ENCODE measurements around the gene FAM53C. TPM values are rescaled to one million over a fixed set of nuclear protein-coding genes. Genes with fewer than 3 reads are reported as not detected.
A peak's percentile ranks its signal among the peaks of the same experiment; 100 is the strongest.

The FAM53C gene
- polyA plus RNA-seq, 1 donor: 30.6 TPM

GRCh38 chr5:138331449-138332368, 6.4 kb upstream of the FAM53C start, which contains the start of gene CDC25C:
Gene CDC25C (minus strand): TSS chr5:138331804. CDS start chr5:138331180, 624 bp downstream.
- DNase-seq: peak; percentile 99 to 100
- H3K27ac ChIP-seq (ENCODE audit: low read length): peak within 1 kb of the TSS; percentile 38
- WGBS (ENCODE audit: insufficient coverage, low lambda C conversion rate): no CpG with 5 or more reads among the region's 55 CpGs
- no peaks in the 10 kb centered on the region for H3K27me3 ChIP-seq (ENCODE audit: control insufficient read depth, insufficient read depth, low read length)
- H3K9me3 ChIP-seq (ENCODE audit: control insufficient read depth, low read depth, low read length): no peaks in the 10 kb centered on the region
- H3K36me3 ChIP-seq (ENCODE audit: control insufficient read depth, insufficient read depth, low read length): no peaks in the 10 kb centered on the region
- H3K4me1 ChIP-seq (ENCODE audit: control insufficient read depth, insufficient read depth, low read length): peaks cover 7% of the 10 kb centered on the region
- H3K4me3 ChIP-seq (ENCODE audit: low read length): peak within 1 kb of the TSS; percentile 54

GRCh38 chr5:138334867-138335447, 3.1 kb upstream of the FAM53C start:
- DNase-seq: no peak
- Histone ChIP-seq H3K27me3 (ENCODE audit: control insufficient read depth, insufficient read depth, low read length) (no peaks in the 10 kb centered on the region), H3K4me1 (ENCODE audit: control insufficient read depth, insufficient read depth, low read length) (peaks cover 9% of the 10 kb centered on the region), H3K27ac (ENCODE audit: low read length) (no peak overlapping the region), H3K9me3 (ENCODE audit: control insufficient read depth, low read depth, low read length) (no peaks in the 10 kb centered on the region), H3K36me3 (ENCODE audit: control insufficient read depth, insufficient read depth, low read length) (no peaks in the 10 kb centered on the region), H3K4me3 (ENCODE audit: low read length) (no peak overlapping the region)
- WGBS (ENCODE audit: insufficient coverage, low lambda C conversion rate): no CpG with 5 or more reads among the region's 3 CpGs

- peak overlapping the region; percentile 80 for H3K27ac ChIP-seq (ENCODE audit: low read length)
Measured at GRCh38 chr5:138336952-138337684, 948 bp upstream of the FAM53C start.

GRCh38 chr5:138338411-138339090, 485 bp downstream of the FAM53C start:
- DNase-seq: peak in 1 of 2 donors; percentile 43
- peak overlapping the region; percentile 91 for H3K4me3 ChIP-seq (ENCODE audit: low read length)
- WGBS (ENCODE audit: insufficient coverage, low lambda C conversion rate): no CpG with 5 or more reads among the region's 22 CpGs

More at GRCh38 chr5:138336952-138337684, 948 bp upstream of the FAM53C start:
- DNase-seq: peak in 1 of 2 donors; percentile 75
- Histone ChIP-seq H3K4me3 (ENCODE audit: low read length) (peak overlapping the region; percentile 91), H3K27me3 (ENCODE audit: control insufficient read depth, insufficient read depth, low read length) (no peaks in the 10 kb centered on the region), H3K4me1 (ENCODE audit: control insufficient read depth, insufficient read depth, low read length) (peaks cover 7% of the 10 kb centered on the region), H3K9me3 (ENCODE audit: control insufficient read depth, low read depth, low read length) (no peaks in the 10 kb centered on the region), H3K36me3 (ENCODE audit: control insufficient read depth, insufficient read depth, low read length) (peaks cover 8% of the 10 kb centered on the region)
- WGBS (ENCODE audit: insufficient coverage, low lambda C conversion rate): 56% methylated on average over 3 of the region's 13 CpGs

GRCh38 chr5:138339091-138339456, 1.0 kb downstream of the FAM53C start:
- Histone ChIP-seq H3K4me1 (ENCODE audit: control insufficient read depth, insufficient read depth, low read length) (peaks cover 7% of the 10 kb centered on the region), H3K36me3 (ENCODE audit: control insufficient read depth, insufficient read depth, low read length) (peaks cover 20% of the 10 kb centered on the region), H3K27me3 (ENCODE audit: control insufficient read depth, insufficient read depth, low read length) (no peaks in the 10 kb centered on the region), H3K4me3 (ENCODE audit: low read length) (peak overlapping the region; percentile 91), H3K27ac (ENCODE audit: low read length) (peak overlapping the region; percentile 80), H3K9me3 (ENCODE audit: control insufficient read depth, low read depth, low read length) (no peaks in the 10 kb centered on the region)
- peak in 1 of 2 donors; percentile 49 for DNase-seq
- WGBS (ENCODE audit: insufficient coverage, low lambda C conversion rate): no CpG with 5 or more reads among the region's 7 CpGs

More at GRCh38 chr5:138338411-138339090, 485 bp downstream of the FAM53C start:
- Histone ChIP-seq H3K36me3 (ENCODE audit: control insufficient read depth, insufficient read depth, low read length) (peaks cover 14% of the 10 kb centered on the region), H3K27me3 (ENCODE audit: control insufficient read depth, insufficient read depth, low read length) (no peaks in the 10 kb centered on the region), H3K4me1 (ENCODE audit: control insufficient read depth, insufficient read depth, low read length) (peaks cover 7% of the 10 kb centered on the region), H3K9me3 (ENCODE audit: control insufficient read depth, low read depth, low read length) (no peaks in the 10 kb centered on the region), H3K27ac (ENCODE audit: low read length) (peak overlapping the region; percentile 80)

- H3K9me3 ChIP-seq (ENCODE audit: control insufficient read depth, low read depth, low read length): no peaks in the 10 kb centered on the region
- peak overlapping the region; percentile 80 for H3K27ac ChIP-seq (ENCODE audit: low read length)
- peaks cover 7% of the 10 kb centered on the region for H3K4me1 ChIP-seq (ENCODE audit: control insufficient read depth, insufficient read depth, low read length)
- no peaks in the 10 kb centered on the region for H3K27me3 ChIP-seq (ENCODE audit: control insufficient read depth, insufficient read depth, low read length)
- peak overlapping the region; percentile 91 for H3K4me3 ChIP-seq (ENCODE audit: low read length)
- no CpG with 5 or more reads among the region's 2 CpGs for WGBS (ENCODE audit: insufficient coverage, low lambda C conversion rate)
- DNase-seq: no peak
- H3K36me3 ChIP-seq (ENCODE audit: control insufficient read depth, insufficient read depth, low read length): peaks cover 23% of the 10 kb centered on the region
Measured at GRCh38 chr5:138339464-138339863, 1.4 kb downstream of the FAM53C start.

GRCh38 chr5:138340008-138340407, 1.9 kb downstream of the FAM53C start:
- Histone ChIP-seq H3K36me3 (ENCODE audit: control insufficient read depth, insufficient read depth, low read length) (peaks cover 28% of the 10 kb centered on the region), H3K9me3 (ENCODE audit: control insufficient read depth, low read depth, low read length) (no peaks in the 10 kb centered on the region), H3K27me3 (ENCODE audit: control insufficient read depth, insufficient read depth, low read length) (no peaks in the 10 kb centered on the region), H3K4me3 (ENCODE audit: low read length) (peak overlapping the region; percentile 91), H3K27ac (ENCODE audit: low read length) (no peak overlapping the region), H3K4me1 (ENCODE audit: control insufficient read depth, insufficient read depth, low read length) (peaks cover 7% of the 10 kb centered on the region)
- DNase-seq: no peak
- no CpG with 5 or more reads among the region's 3 CpGs for WGBS (ENCODE audit: insufficient coverage, low lambda C conversion rate)

- no peak overlapping the region for H3K27ac ChIP-seq (ENCODE audit: low read length)
- H3K4me3 ChIP-seq (ENCODE audit: low read length): no peak overlapping the region
- peaks cover 71% of the 10 kb centered on the region for H3K36me3 ChIP-seq (ENCODE audit: control insufficient read depth, insufficient read depth, low read length)
- H3K4me1 ChIP-seq (ENCODE audit: control insufficient read depth, insufficient read depth, low read length): peaks cover 5% of the 10 kb centered on the region
- no peak for DNase-seq
- H3K9me3 ChIP-seq (ENCODE audit: control insufficient read depth, low read depth, low read length): no peaks in the 10 kb centered on the region
- no CpG with 5 or more reads among the region's 32 CpGs for WGBS (ENCODE audit: insufficient coverage, low lambda C conversion rate)
- no peaks in the 10 kb centered on the region for H3K27me3 ChIP-seq (ENCODE audit: control insufficient read depth, insufficient read depth, low read length)
Measured at GRCh38 chr5:138344887-138345622, 7.0 kb downstream of the FAM53C start.

- no peak overlapping the region for H3K4me3 ChIP-seq (ENCODE audit: low read length)
- peaks cover 63% of the 10 kb centered on the region for H3K36me3 ChIP-seq (ENCODE audit: control insufficient read depth, insufficient read depth, low read length)
- no peak for DNase-seq
- H3K9me3 ChIP-seq (ENCODE audit: control insufficient read depth, low read depth, low read length): peaks cover under 1% of the 10 kb centered on the region
- H3K27me3 ChIP-seq (ENCODE audit: control insufficient read depth, insufficient read depth, low read length): no peaks in the 10 kb centered on the region
- no peak overlapping the region for H3K27ac ChIP-seq (ENCODE audit: low read length)
- no peaks in the 10 kb centered on the region for H3K4me1 ChIP-seq (ENCODE audit: control insufficient read depth, insufficient read depth, low read length)
- no CpG with 5 or more reads among the region's 14 CpGs for WGBS (ENCODE audit: insufficient coverage, low lambda C conversion rate)
Measured at GRCh38 chr5:138346889-138347288, 8.8 kb downstream of the FAM53C start.
